NCI-H2029 treated with DMSO at 0.1 percent for 48 hours (cell line): ENCODE data around the gene S100A7A.
"Not testable (repeated sequence)": the region's sequence is repeated elsewhere in the genome, so short reads cannot be mapped to it uniquely, and the experiment has no call there.

Source experiments
- DNase-seq: peaks from one replicate; lab custom pipeline; 2025; lab: John Stamatoyannopoulos, UW

The S100A7A gene

GRCh38 chr1:153426809-153427208 is 10.5 kb downstream of the S100A7A start:
- no peak for DNase-seq

DNA sequence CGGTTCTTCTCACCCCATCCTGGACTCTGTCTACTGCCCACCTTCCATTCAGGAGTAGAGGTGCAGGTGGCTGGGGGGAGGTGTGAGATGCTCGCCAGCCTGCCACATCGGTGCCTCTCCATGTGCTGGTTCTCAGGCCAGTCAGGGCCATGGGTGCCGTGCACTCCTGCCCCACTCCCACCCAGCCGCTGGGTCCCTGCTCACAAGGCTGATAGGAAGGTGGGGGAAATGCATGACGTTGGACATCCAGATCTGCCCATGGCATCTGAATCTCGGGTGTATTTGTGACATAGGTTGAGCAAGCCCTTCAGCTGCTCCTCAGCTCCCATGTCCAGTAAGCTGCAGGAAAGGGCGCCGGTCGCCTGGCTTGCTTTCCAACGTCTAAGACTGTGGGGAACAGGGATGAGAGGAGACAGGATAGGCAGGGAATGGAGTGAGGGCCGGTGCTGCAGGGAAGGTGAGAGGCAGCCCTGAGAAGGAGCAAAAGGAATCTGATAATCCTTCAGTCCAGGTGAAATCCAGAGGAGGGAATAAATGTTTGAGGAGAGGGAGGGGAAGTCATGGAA is 11.8 kb downstream of the S100A7A start:
- DNase-seq: no peak

DNA sequence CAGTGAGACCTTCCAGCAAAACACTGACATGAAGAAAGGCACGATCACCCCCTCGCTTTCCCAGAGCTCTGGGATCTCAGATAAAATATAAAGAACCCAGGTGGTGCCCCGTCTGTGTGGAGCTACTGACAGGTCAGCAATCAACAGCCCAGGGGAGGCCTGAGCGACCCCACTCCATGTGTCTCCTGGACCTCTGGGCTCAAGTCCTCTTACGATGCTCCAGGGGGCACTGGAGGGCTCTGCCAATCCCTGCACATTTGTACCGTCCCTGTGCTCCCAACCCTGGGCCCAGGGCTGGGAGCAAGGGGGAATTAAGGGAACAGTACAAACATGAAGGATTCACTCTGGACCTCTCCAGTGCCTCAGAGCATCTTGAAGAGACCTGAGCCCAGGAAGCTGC is 12.5 kb downstream of the S100A7A start:
- DNase-seq: no peak

- DNase-seq: no peak
Measured at GRCh38 chr1:153429266-153430165, 13.2 kb downstream of the S100A7A start.

GRCh38 chr1:153430166-153430553 is 13.8 kb downstream of the S100A7A start:
- no peak for DNase-seq

DNA sequence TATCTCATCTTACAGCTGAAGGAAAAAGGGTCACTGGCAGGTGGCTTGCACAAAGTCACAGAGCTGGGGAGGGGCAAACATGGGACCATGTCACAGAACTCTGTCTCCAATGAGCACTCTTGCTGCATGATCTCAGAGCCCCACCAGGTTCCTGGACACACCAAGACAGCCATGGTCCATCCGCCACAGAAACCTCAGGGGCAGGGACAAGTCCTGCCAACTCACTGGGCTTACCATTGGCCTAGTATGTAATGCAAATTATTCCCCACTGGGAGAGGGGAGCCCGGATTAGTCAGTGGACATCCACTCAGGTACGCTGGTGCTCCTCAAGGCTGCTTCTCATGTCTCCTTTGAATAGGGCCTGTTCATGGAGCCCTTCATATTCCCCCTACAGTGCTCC is 14.2 kb downstream of the S100A7A start:
- no peak for DNase-seq

DNA sequence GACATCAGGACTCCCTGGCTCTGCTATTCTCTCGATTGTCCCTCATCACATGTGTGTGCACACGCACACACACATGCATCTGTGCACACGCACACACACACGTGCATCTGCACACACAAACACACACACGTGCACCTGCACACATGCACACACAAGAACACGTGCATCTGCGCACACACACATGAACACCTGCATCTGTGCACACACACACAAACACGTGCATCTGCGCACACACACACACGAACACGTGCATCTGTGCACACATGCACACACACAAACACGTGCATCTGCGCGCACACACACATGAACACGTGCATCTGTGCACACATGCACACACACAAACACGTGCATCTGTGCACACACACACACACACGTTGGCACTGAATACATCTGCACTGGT is 14.7 kb downstream of the S100A7A start:
- no peak for DNase-seq

GRCh38 chr1:153431427-153431826 is 15.1 kb downstream of the S100A7A start:
- DNase-seq: no peak

DNA sequence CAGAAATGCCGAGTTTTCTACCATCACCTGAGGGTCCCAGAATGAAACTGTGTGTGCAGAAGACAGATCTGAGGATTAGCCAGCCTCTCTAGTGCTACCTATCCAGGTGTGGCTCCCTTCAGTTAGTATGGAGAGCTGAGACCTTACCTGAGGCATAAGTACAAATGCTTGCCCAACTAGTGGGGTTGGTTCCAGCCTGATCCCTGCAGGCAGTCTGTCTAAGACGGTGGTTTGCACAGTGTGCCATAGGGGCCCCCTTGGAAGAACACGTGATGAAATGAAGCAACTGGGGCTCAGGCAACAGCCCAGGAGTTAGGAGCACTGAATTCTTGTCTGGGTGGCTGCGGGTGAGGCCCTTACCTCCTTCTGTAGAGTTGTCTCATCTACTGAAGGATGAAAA is 15.6 kb downstream of the S100A7A start:
- no peak for DNase-seq

DNA sequence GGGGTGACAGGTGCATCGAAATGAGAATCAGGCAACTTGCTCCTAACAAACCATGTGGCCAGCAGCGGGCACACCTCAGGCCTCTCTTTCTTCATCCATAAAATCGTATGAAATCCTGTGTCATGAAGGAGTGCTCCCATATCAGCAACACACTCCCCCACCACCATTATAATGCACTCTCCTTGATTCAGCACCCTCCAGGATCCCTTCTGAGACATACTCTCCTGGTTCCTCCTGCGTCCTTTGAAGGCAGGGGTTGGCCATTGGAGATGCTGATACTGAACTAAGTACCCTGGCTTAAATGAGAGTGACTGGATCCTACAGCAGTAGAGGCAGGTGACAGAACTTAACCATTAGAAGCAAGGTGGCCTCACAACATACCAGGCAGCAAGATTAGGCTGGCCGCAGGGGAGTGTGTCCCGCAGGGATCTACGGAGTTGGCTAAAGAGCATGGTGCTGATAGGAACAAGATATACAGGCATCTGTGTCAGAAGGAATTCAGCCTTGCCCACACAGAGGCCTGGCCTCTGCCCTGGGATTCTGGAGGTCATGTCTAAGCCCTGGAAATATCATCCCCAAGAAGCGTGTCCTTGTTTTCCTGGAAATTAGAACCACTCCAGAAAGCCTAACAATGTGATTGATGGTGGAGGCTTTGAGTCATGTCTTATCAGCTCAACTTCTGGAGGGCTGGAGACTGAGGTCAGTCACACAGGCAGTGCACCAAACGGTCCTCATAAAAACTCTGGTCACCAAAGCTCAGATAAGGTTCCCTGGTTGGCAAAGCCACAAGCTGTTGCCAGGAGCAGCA is 16.8 kb downstream of the S100A7A start:
- DNase-seq: no peak

GRCh38 chr1:153434746-153435455 is 18.6 kb downstream of the S100A7A start:
- no peak for DNase-seq

DNA sequence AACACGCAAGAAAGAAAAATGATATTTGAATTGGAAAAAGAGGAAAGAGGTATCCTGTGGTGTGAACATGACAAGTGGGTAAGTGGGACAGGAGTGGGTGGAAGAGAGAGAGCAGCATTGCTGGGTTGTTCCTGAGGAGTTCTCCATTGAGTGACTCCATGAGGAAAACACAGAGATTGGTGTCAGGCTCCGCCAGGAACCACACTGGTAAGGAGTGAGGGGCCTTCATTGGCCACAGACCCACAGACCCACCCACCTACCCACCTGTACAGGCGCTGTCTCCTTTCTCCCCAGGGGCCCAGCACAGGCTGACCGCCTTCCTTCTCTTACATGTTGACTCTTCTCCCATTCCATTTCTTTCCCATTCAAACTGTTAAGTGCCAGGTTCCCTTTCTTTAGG is 20.9 kb downstream of the S100A7A start:
- no peak for DNase-seq

DNA sequence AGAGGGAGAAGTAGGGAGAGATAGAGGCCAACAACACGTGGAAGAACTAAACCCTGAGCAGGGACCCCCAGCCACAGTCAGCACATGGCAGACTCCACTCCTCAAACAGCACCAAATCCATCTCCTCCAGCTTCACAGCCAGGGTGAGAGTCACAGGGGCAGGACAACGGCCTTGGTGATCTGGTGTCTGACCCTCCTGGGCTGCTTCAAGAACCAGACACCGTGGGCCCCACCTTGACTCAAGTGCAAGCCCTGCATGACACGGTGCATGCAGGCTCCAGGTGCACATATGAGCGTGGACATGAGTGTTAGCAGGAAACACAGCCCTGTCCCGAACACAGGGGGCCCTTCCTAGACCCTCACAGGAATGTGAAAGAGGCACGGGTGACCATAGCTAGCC is 22.3 kb downstream of the S100A7A start:
- no peak for DNase-seq

DNA sequence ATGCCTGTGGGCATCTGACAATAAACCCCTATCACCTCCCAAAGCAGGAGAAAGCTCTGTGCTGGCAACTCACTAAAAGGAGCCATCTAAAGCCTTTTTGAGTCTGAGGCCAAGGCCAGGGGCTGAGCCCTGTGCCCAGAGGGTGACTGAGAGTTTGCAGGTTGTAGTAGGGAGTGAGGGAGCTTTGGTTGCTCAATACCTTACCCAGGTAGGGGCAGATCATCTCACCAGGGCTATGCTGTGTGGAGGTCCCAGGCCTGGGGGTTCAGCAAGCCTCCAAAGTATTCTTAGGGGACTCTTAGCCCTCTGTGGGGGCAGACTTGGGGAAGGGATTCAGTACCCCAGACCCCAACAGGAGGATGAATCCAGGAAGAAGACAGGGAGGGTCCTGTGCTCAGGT is 23.0 kb downstream of the S100A7A start:
- DNase-seq: no peak

- peak; percentile 65 for DNase-seq
Measured at GRCh38 chr1:153441238-153441755, 25.0 kb downstream of the S100A7A start.

- no peak for DNase-seq
Measured at GRCh38 chr1:153443486-153443885, 27.2 kb downstream of the S100A7A start.

DNA sequence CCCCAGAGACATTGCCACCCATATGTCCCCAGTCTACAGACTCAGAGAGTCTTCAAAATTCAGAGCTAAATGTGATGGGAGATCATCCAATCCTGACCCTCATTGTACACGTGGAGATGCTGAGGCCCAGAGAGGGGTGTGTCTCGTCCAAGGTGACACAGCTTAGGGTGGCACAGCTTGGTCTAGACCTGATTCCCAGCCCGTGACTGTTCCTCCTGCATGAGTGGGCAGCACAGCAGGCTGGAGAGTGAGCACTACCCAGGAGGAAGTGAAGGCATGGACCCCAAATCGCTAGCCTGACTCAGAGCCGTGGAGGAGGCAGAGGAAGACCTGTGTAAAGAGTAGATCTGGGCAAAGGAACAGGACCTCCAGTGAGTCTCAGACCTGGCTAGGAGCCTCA is 27.8 kb downstream of the S100A7A start:
- DNase-seq: no peak

DNA sequence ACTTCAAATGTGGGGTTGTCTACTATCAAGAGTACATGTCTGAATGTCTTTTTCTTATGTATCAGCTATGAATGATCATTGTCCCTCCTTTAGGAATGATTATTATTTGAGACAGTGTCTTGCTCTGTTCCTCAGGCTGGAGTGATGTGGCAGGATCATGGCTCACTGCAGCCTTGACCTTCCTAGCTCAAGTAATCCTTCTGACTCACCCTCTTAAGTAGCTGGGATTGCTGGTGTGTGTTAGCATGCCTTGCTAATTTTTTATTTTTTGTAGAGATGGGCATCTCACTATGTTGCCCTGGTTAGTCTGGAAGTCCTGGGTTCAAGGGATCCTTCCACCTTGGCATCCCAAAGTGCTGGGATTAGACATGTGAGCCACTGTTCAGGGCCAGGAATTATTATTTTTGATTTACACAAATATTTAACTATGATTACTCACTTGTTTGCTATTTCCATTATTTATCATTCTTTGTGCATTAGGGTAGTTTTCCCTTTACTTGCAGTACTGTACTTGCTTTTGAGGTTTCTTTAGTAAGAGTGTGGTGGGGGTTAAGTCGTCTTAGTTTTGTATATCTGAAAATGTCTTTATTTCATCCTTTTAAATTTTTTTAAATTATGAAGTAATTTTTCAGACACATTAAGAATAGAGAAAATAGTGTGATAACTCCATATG is 31.3 kb downstream of the S100A7A start:
- DNase-seq: no peak

DNA sequence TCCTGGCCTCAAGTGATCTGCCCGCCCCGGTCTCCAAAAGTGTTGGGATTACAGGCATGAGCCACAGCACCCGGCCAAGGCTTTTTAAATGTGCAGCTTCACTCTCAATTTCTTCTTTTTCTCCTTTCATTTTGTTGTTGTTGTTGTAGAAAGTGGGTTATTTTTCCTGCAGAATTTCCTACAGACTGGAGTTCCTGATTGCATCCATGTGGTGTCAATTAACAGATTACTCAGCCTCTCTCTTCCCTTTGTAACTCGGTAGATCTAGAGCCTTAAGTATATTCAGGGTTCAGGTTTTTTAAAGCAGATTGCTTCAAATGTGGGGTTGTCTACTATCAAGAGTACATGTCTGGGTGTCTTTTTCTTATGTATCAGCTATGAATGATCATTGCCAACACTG is 32.5 kb downstream of the S100A7A start:
- not testable (repeated sequence) for DNase-seq

GRCh38 chr1:153456396-153456795 is 40.1 kb downstream of the S100A7A start:
- DNase-seq: no peak

- DNase-seq: no peak
Measured at GRCh38 chr1:153459655-153460054, 43.3 kb downstream of the S100A7A start.
